Adipocyte (in vitro differentiated cells): ENCODE results near the gene EIF3A.
"Not testable (repeated sequence)": the region's sequence is repeated elsewhere in the genome, so short reads cannot be mapped to it uniquely, and the experiment has no call there.

Experiments used
- DNase-seq: peaks from one replicate; pipeline ENCODE4 v3.0.0-alpha.2; 2015; ENCODE audit warnings: low read depth
- H3K27me3 ChIP-seq: replicated peaks from 2 replicates; pipeline ENCODE4 v1.7.0; 2013; ENCODE audit warnings: mild to moderate bottlenecking, low read length, moderate library complexity; ENCODE audit not compliant: control insufficient read depth, insufficient read depth
- H3K36me3 ChIP-seq: 2 replicates; pipeline ENCODE4 v1.7.0; 2013; ENCODE audit warnings: low read length, mild to moderate bottlenecking, moderate library complexity; ENCODE audit not compliant: control insufficient read depth, insufficient read depth, severe bottlenecking
- H3K4me1 ChIP-seq: 2 replicates; pipeline ENCODE4 v1.7.0; 2013; ENCODE audit warnings: mild to moderate bottlenecking, low read length, moderate library complexity; ENCODE audit not compliant: control insufficient read depth, insufficient read depth
- H3K4me3 ChIP-seq: 2 replicates; pipeline ENCODE4 v1.7.0; 2013; ENCODE audit warnings: mild to moderate bottlenecking, low read length, moderate library complexity
- H3K9ac ChIP-seq: 2 replicates; pipeline ENCODE4 v1.7.0; 2013; ENCODE audit warnings: mild to moderate bottlenecking, low read length, moderate library complexity
- H3K9me3 ChIP-seq: 2 replicates; pipeline ENCODE4 v1.7.0; 2013; ENCODE audit warnings: mild to moderate bottlenecking, low read length, moderate library complexity; ENCODE audit not compliant: control insufficient read depth

EIF3A gene

GRCh38 chr10:119096641-119097415 lies 16.2 kb upstream of the EIF3A start:
- not testable (repeated sequence) for H3K36me3 ChIP-seq

GRCh38 chr10:119095640-119096039 lies 15.0 kb upstream of the EIF3A start:
- Histone ChIP-seq H3K36me3 (no peaks in the 10 kb centered on the region), H3K4me1 (peaks cover 10% of the 10 kb centered on the region), H3K9ac (no peak overlapping the region), H3K4me3 (no peak overlapping the region), H3K27me3 (no peaks in the 10 kb centered on the region), H3K9me3 (no peaks in the 10 kb centered on the region)
- no peak for DNase-seq

More at GRCh38 chr10:119096641-119097415, 16.2 kb upstream of the EIF3A start:
- H3K9ac ChIP-seq, DNase-seq, H3K4me3 ChIP-seq, H3K4me1 ChIP-seq, H3K27me3 ChIP-seq, H3K9me3 ChIP-seq: not testable (repeated sequence)

- Histone ChIP-seq H3K36me3 (no peaks in the 10 kb centered on the region), H3K4me1 (peaks cover 7% of the 10 kb centered on the region), H3K4me3 (no peak overlapping the region), H3K9ac (no peak overlapping the region), H3K27me3 (no peaks in the 10 kb centered on the region), H3K9me3 (no peaks in the 10 kb centered on the region)
- DNase-seq, result peak; percentile 73
Observed at GRCh38 chr10:119090968-119091367, 10.4 kb upstream of the EIF3A start.

- DNase-seq, result no peak
- no peak overlapping the region for H3K4me3 ChIP-seq
- H3K9ac ChIP-seq, result no peak overlapping the region
- no peaks in the 10 kb centered on the region for H3K27me3 ChIP-seq
- H3K9me3 ChIP-seq, result no peaks in the 10 kb centered on the region
- no peaks in the 10 kb centered on the region for H3K36me3 ChIP-seq
- H3K4me1 ChIP-seq, result peaks cover 10% of the 10 kb centered on the region
Observed at GRCh38 chr10:119090026-119090795, 9.6 kb upstream of the EIF3A start.

GRCh38 chr10:119087271-119087882 lies 6.8 kb upstream of the EIF3A start:
- no peaks in the 10 kb centered on the region for H3K36me3 ChIP-seq
- H3K4me1 ChIP-seq, result peaks cover 11% of the 10 kb centered on the region
- no peak overlapping the region for H3K4me3 ChIP-seq
- no peak for DNase-seq
- no peaks in the 10 kb centered on the region for H3K9me3 ChIP-seq
- no peaks in the 10 kb centered on the region for H3K27me3 ChIP-seq
- H3K9ac ChIP-seq, result no peak overlapping the region

GRCh38 chr10:119084896-119085295 lies 4.3 kb upstream of the EIF3A start:
- no peaks in the 10 kb centered on the region for H3K36me3 ChIP-seq
- DNase-seq, result no peak
- no peak overlapping the region for H3K9ac ChIP-seq
- H3K4me3 ChIP-seq, result no peak overlapping the region
- no peaks in the 10 kb centered on the region for H3K9me3 ChIP-seq
- H3K4me1 ChIP-seq, result peaks cover 4% of the 10 kb centered on the region
- H3K27me3 ChIP-seq, result no peaks in the 10 kb centered on the region

- peak overlapping the region; percentile 85 for H3K4me3 ChIP-seq
- peaks cover 25% of the 10 kb centered on the region for H3K4me1 ChIP-seq
- H3K36me3 ChIP-seq, result no peaks in the 10 kb centered on the region
- no peaks in the 10 kb centered on the region for H3K27me3 ChIP-seq
- H3K9ac ChIP-seq, result peak overlapping the region; percentile 100
- H3K9me3 ChIP-seq, result no peaks in the 10 kb centered on the region
- peak; percentile 92 for DNase-seq
Observed at GRCh38 chr10:119079599-119080520, 757 bp downstream of the EIF3A start.

GRCh38 chr10:119078422-119079179 lies 2.0 kb downstream of the EIF3A start:
- DNase-seq, result peak; percentile 23
- H3K9ac ChIP-seq, result peak overlapping the region; percentile 100
- peaks cover 1% of the 10 kb centered on the region for H3K36me3 ChIP-seq
- no peaks in the 10 kb centered on the region for H3K27me3 ChIP-seq
- H3K4me1 ChIP-seq, result peaks cover 37% of the 10 kb centered on the region
- no peaks in the 10 kb centered on the region for H3K9me3 ChIP-seq
- peak overlapping the region; percentile 85 for H3K4me3 ChIP-seq

GRCh38 chr10:119073584-119073983 lies 7.0 kb downstream of the EIF3A start:
- no peaks in the 10 kb centered on the region for H3K9me3 ChIP-seq
- peaks cover 50% of the 10 kb centered on the region for H3K36me3 ChIP-seq
- H3K4me1 ChIP-seq, result peaks cover 47% of the 10 kb centered on the region
- no peak overlapping the region for H3K4me3 ChIP-seq
- DNase-seq, result no peak
- H3K27me3 ChIP-seq, result no peaks in the 10 kb centered on the region
- peak overlapping the region; percentile 36 for H3K9ac ChIP-seq

- H3K4me3 ChIP-seq, result no peak overlapping the region
- H3K9ac ChIP-seq, result no peak overlapping the region
- peaks cover 78% of the 10 kb centered on the region for H3K36me3 ChIP-seq
- H3K4me1 ChIP-seq, result peaks cover 25% of the 10 kb centered on the region
- H3K9me3 ChIP-seq, result no peaks in the 10 kb centered on the region
- no peak for DNase-seq
- no peaks in the 10 kb centered on the region for H3K27me3 ChIP-seq
Observed at GRCh38 chr10:119070395-119071165, 10.0 kb downstream of the EIF3A start.
